ENCODE results near the gene GRK3.
"Not testable (repeated sequence)": the region's sequence is repeated elsewhere in the genome, so short reads cannot be mapped to it uniquely, and the experiment has no call there.

The GRK3 gene

GRCh38 chr22:25602445-25602844 lies 38.0 kb downstream of the GRK3 start:
- Histone ChIP-seq H3K79me2 (ENCODE audit: control insufficient read depth, low read length) (no peaks in the 10 kb centered on the region), H3K4me1 (ENCODE audit: control insufficient read depth, low read length) (no peaks in the 10 kb centered on the region), H3K27me3 (ENCODE audit: control insufficient read depth, low read length) (no peaks in the 10 kb centered on the region), H3K4me3 (ENCODE audit: low read length) (no peak overlapping the region), H3K9me2 (replicated peaks; ENCODE audit: control insufficient read depth, low read length) (no peaks in the 10 kb centered on the region), H3K27ac (ENCODE audit: low read depth, low read length) (no peak overlapping the region), H3K4me2 (ENCODE audit: low read length) (no peak overlapping the region), H3F3A (ENCODE audit: control insufficient read depth, insufficient read depth) (no peaks in the 10 kb centered on the region), H3K9me3 (ENCODE audit: control insufficient read depth, insufficient read depth, low read length) (no peaks in the 10 kb centered on the region), H4K20me1 (ENCODE audit: control insufficient read depth, insufficient read depth, low read depth, low read length) (no peaks in the 10 kb centered on the region), H3K36me3 (ENCODE audit: control insufficient read depth, low read length) (no peaks in the 10 kb centered on the region)
- TF ChIP-seq CTCF (IDR thresholded peaks at IDR 0.05; ENCODE audit: low read depth, low read length, poor library complexity, severe bottlenecking) (no peak), EZH2phosphoT487 (IDR thresholded peaks at IDR 0.05; ENCODE audit: borderline replicate concordance, low read length) (no peak)

GRCh38 chr22:25602916-25603315 lies 38.4 kb downstream of the GRK3 start:
- TF ChIP-seq EZH2phosphoT487 (IDR thresholded peaks at IDR 0.05; ENCODE audit: borderline replicate concordance, low read length) = no peak
- no peak for TF ChIP-seq CTCF (IDR thresholded peaks at IDR 0.05; ENCODE audit: low read depth, low read length, poor library complexity, severe bottlenecking)
- Histone ChIP-seq H3K9me2 (replicated peaks; ENCODE audit: control insufficient read depth, low read length) (no peaks in the 10 kb centered on the region), H3K4me3 (ENCODE audit: low read length) (no peak overlapping the region), H3F3A (ENCODE audit: control insufficient read depth, insufficient read depth) (no peaks in the 10 kb centered on the region), H3K4me2 (ENCODE audit: low read length) (no peak overlapping the region), H3K79me2 (ENCODE audit: control insufficient read depth, low read length) (no peaks in the 10 kb centered on the region), H3K27me3 (ENCODE audit: control insufficient read depth, low read length) (no peaks in the 10 kb centered on the region), H3K4me1 (ENCODE audit: control insufficient read depth, low read length) (no peaks in the 10 kb centered on the region), H4K20me1 (ENCODE audit: control insufficient read depth, insufficient read depth, low read depth, low read length) (no peaks in the 10 kb centered on the region), H3K36me3 (ENCODE audit: control insufficient read depth, low read length) (no peaks in the 10 kb centered on the region), H3K27ac (ENCODE audit: low read depth, low read length) (no peak overlapping the region), H3K9me3 (ENCODE audit: control insufficient read depth, insufficient read depth, low read length) (no peaks in the 10 kb centered on the region)

GRCh38 chr22:25605146-25605545 lies 40.7 kb downstream of the GRK3 start:
- H3K4me1 ChIP-seq (ENCODE audit: control insufficient read depth, low read length); H3K9me2 ChIP-seq (replicated peaks; ENCODE audit: control insufficient read depth, low read length); H4K20me1 ChIP-seq (ENCODE audit: control insufficient read depth, insufficient read depth, low read depth, low read length): not testable (repeated sequence)

GRCh38 chr22:25605565-25605964 lies 41.1 kb downstream of the GRK3 start:
- not testable (repeated sequence) for H4K20me1 ChIP-seq (ENCODE audit: control insufficient read depth, insufficient read depth, low read depth, low read length); H3F3A ChIP-seq (ENCODE audit: control insufficient read depth, insufficient read depth); H3K27ac ChIP-seq (ENCODE audit: low read depth, low read length); H3K4me3 ChIP-seq (ENCODE audit: low read length); H3K9me3 ChIP-seq (ENCODE audit: control insufficient read depth, insufficient read depth, low read length); H3K79me2 ChIP-seq (ENCODE audit: control insufficient read depth, low read length); H3K4me2 ChIP-seq (ENCODE audit: low read length); H3K36me3 ChIP-seq (ENCODE audit: control insufficient read depth, low read length); H3K4me1 ChIP-seq (ENCODE audit: control insufficient read depth, low read length); H3K9me2 ChIP-seq (replicated peaks; ENCODE audit: control insufficient read depth, low read length); H3K27me3 ChIP-seq (ENCODE audit: control insufficient read depth, low read length)

More at GRCh38 chr22:25605146-25605545, 40.7 kb downstream of the GRK3 start:
- not testable (repeated sequence) for H3K4me2 ChIP-seq (ENCODE audit: low read length); H3K79me2 ChIP-seq (ENCODE audit: control insufficient read depth, low read length); H3K9me3 ChIP-seq (ENCODE audit: control insufficient read depth, insufficient read depth, low read length); H3K4me3 ChIP-seq (ENCODE audit: low read length); H3K27ac ChIP-seq (ENCODE audit: low read depth, low read length); H3K36me3 ChIP-seq (ENCODE audit: control insufficient read depth, low read length); H3F3A ChIP-seq (ENCODE audit: control insufficient read depth, insufficient read depth); H3K27me3 ChIP-seq (ENCODE audit: control insufficient read depth, low read length)

GRCh38 chr22:25611284-25611683 lies 46.8 kb downstream of the GRK3 start:
- H4K20me1 ChIP-seq (ENCODE audit: control insufficient read depth, insufficient read depth, low read depth, low read length); H3F3A ChIP-seq (ENCODE audit: control insufficient read depth, insufficient read depth); H3K27me3 ChIP-seq (ENCODE audit: control insufficient read depth, low read length); H3K9me3 ChIP-seq (ENCODE audit: control insufficient read depth, insufficient read depth, low read length); H3K27ac ChIP-seq (ENCODE audit: low read depth, low read length); H3K36me3 ChIP-seq (ENCODE audit: control insufficient read depth, low read length); H3K4me1 ChIP-seq (ENCODE audit: control insufficient read depth, low read length); H3K9me2 ChIP-seq (replicated peaks; ENCODE audit: control insufficient read depth, low read length); H3K4me3 ChIP-seq (ENCODE audit: low read length); H3K79me2 ChIP-seq (ENCODE audit: control insufficient read depth, low read length); H3K4me2 ChIP-seq (ENCODE audit: low read length): not testable (repeated sequence)

GRCh38 chr22:25613131-25613530 lies 48.7 kb downstream of the GRK3 start:
- H4K20me1 ChIP-seq (ENCODE audit: control insufficient read depth, insufficient read depth, low read depth, low read length); H3K4me3 ChIP-seq (ENCODE audit: low read length); H3K36me3 ChIP-seq (ENCODE audit: control insufficient read depth, low read length); H3K27ac ChIP-seq (ENCODE audit: low read depth, low read length); H3K4me2 ChIP-seq (ENCODE audit: low read length); H3K9me3 ChIP-seq (ENCODE audit: control insufficient read depth, insufficient read depth, low read length); H3K27me3 ChIP-seq (ENCODE audit: control insufficient read depth, low read length); H3K9me2 ChIP-seq (replicated peaks; ENCODE audit: control insufficient read depth, low read length); H3K79me2 ChIP-seq (ENCODE audit: control insufficient read depth, low read length); H3F3A ChIP-seq (ENCODE audit: control insufficient read depth, insufficient read depth); H3K4me1 ChIP-seq (ENCODE audit: control insufficient read depth, low read length): not testable (repeated sequence)

GRCh38 chr22:25613558-25613957 lies 49.1 kb downstream of the GRK3 start:
- not testable (repeated sequence) for H4K20me1 ChIP-seq (ENCODE audit: control insufficient read depth, insufficient read depth, low read depth, low read length); H3K27me3 ChIP-seq (ENCODE audit: control insufficient read depth, low read length); H3F3A ChIP-seq (ENCODE audit: control insufficient read depth, insufficient read depth); H3K9me3 ChIP-seq (ENCODE audit: control insufficient read depth, insufficient read depth, low read length); H3K9me2 ChIP-seq (replicated peaks; ENCODE audit: control insufficient read depth, low read length); H3K27ac ChIP-seq (ENCODE audit: low read depth, low read length); H3K4me2 ChIP-seq (ENCODE audit: low read length); H3K4me1 ChIP-seq (ENCODE audit: control insufficient read depth, low read length); H3K36me3 ChIP-seq (ENCODE audit: control insufficient read depth, low read length); H3K79me2 ChIP-seq (ENCODE audit: control insufficient read depth, low read length); H3K4me3 ChIP-seq (ENCODE audit: low read length)

Measured in DOHH2 (cell line).